Breast epithelium (tissue), 3 donors: Measurements from ENCODE around the gene DIPK1C.

Source experiments
- POLR2A ChIP-seq: fragments of 450-650 bp; IDR thresholded peaks from one replicate; pipeline ENCODE4 v1.6.1; 2016; ENCODE audit warnings: antibody characterized with exemption, mild to moderate bottlenecking, moderate library complexity
- POLR2AphosphoS5 ChIP-seq, 3 donors: sonication (generic); formaldehyde crosslinking; IDR thresholded peaks; one replicate each; pipeline ENCODE4 v1.6.1; 2017; ENCODE audit warnings: antibody characterized with exemption in 3 of 3
- TF ChIP-seq, protein P1 (sequence below), 3 donors: fragments of 450-650 bp; IDR thresholded peaks; one replicate each; pipeline ENCODE4 v1.5.1; 2016 to 2017; ENCODE audit warnings: antibody characterized with exemption in 3 of 3, mild to moderate bottlenecking in 3 of 3, moderate library complexity in 3 of 3

DNA sequence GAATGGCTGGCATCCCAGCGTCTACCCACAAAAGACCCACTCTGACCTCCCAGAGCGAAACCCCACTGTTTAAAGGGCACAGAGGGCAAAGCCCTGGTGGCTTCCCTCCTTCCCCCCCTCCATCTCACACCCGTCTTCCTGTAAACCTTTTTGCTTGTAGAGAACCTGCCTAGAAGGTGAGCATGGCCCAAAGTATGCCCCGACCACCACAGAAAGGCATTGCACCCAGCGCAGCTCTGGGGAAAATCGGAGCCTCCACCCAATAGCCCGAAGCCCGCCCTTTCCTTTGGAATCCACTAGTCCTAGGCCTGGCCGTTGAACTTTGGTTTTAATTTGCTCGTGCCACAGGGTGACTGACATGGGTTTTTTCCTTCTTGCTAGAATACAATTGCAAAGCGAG is 22.6 kb downstream of the DIPK1C start:
- TF ChIP-seq, protein P1, sequence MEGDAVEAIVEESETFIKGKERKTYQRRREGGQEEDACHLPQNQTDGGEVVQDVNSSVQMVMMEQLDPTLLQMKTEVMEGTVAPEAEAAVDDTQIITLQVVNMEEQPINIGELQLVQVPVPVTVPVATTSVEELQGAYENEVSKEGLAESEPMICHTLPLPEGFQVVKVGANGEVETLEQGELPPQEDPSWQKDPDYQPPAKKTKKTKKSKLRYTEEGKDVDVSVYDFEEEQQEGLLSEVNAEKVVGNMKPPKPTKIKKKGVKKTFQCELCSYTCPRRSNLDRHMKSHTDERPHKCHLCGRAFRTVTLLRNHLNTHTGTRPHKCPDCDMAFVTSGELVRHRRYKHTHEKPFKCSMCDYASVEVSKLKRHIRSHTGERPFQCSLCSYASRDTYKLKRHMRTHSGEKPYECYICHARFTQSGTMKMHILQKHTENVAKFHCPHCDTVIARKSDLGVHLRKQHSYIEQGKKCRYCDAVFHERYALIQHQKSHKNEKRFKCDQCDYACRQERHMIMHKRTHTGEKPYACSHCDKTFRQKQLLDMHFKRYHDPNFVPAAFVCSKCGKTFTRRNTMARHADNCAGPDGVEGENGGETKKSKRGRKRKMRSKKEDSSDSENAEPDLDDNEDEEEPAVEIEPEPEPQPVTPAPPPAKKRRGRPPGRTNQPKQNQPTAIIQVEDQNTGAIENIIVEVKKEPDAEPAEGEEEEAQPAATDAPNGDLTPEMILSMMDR (IDR thresholded peaks at IDR 0.05) = no peak
- no peak for TF ChIP-seq POLR2A
- no peak for TF ChIP-seq POLR2AphosphoS5 (IDR thresholded peaks at IDR 0.05)
